OCI-LY7 (cell line): Measurements from ENCODE around the gene KIF5A. TPM values are rescaled to one million over a fixed set of nuclear protein-coding genes. Genes with fewer than 3 reads are reported as not detected.

Experiments used
- BruUV-seq: library from RNA; stranded (reverse); fragments of 400-500 nt; replicated peaks from 2 replicates; lab custom pipeline; 2021; lab: Mats Ljungman, UMichigan
- CTCF ChIA-PET: fragments of 300-600 bp; sonication (Branson Sonifier 250); formaldehyde crosslinking; loops from one replicate; lab custom pipeline; 2022; ENCODE audit warnings: antibody characterized with exemption; ENCODE audit not compliant: unreplicated experiment; lab: Charles Lee
- POLR2A ChIA-PET: fragments of 300-600 bp; sonication (Branson Sonifier 250); formaldehyde crosslinking; loops from one replicate; lab custom pipeline; 2022; ENCODE audit warnings: antibody characterized with exemption; lab: Charles Lee
- DNase-seq: peaks from one replicate; pipeline ENCODE4 v3.0.0-alpha.2; 2015; ENCODE audit warnings: low spot score
- H2AFZ ChIP-seq: fragments of 200-600 bp; sonication (generic), shearing (Covaris generic); 2 replicates; pipeline ENCODE4 v1.6.1; 2014; ENCODE audit warnings: mild to moderate bottlenecking, antibody characterized with exemption, low read length, moderate library complexity
- H3K27ac ChIP-seq: fragments of 200-600 bp; sonication (generic); 2 replicates; pipeline ENCODE4 v1.5.1; 2014; ENCODE audit warnings: mixed run types, low read depth, mild to moderate bottlenecking, moderate library complexity, low read length, inconsistent platforms; ENCODE audit not compliant: poor library complexity, severe bottlenecking
- H3K36me3 ChIP-seq: fragments of 200-600 bp; sonication (generic); 2 replicates; pipeline ENCODE4 v1.6.1; 2014; ENCODE audit warnings: mild to moderate bottlenecking, antibody characterized with exemption, low read length, moderate library complexity, mixed read lengths; ENCODE audit not compliant: insufficient read depth
- H3K4me1 ChIP-seq: fragments of 200-600 bp; sonication (generic); 2 replicates; pipeline ENCODE4 v1.5.1; 2014; ENCODE audit warnings: mild to moderate bottlenecking, low read length; ENCODE audit not compliant: insufficient read depth, poor library complexity, severe bottlenecking
- H3K4me2 ChIP-seq: fragments of 200-600 bp; sonication (generic); 2 replicates; pipeline ENCODE4 v1.6.1; 2014; ENCODE audit warnings: mild to moderate bottlenecking, low read length
- H3K4me3 ChIP-seq: fragments of 200-600 bp; sonication (generic); 2 replicates; pipeline ENCODE4 v1.5.1; 2014; ENCODE audit warnings: mild to moderate bottlenecking, low read depth, low read length; ENCODE audit not compliant: poor library complexity, severe bottlenecking
- H3K79me2 ChIP-seq: fragments of 200-600 bp; sonication (generic); 2 replicates; pipeline ENCODE4 v1.6.1; 2016; ENCODE audit warnings: low read depth, mild to moderate bottlenecking, low read length, moderate library complexity, mixed read lengths; ENCODE audit not compliant: insufficient read depth
- H3K9me2 ChIP-seq: fragments of 200-600 bp; sonication (generic); 2 replicates; pipeline ENCODE4 v1.6.1; 2016; ENCODE audit warnings: mild to moderate bottlenecking, low read length, mixed read lengths; ENCODE audit not compliant: insufficient read depth
- H3K9me3 ChIP-seq: fragments of 200-600 bp; sonication (generic); 2 replicates; pipeline ENCODE4 v1.6.1; 2014; ENCODE audit warnings: mild to moderate bottlenecking, mixed run types, low read length, mixed read lengths
- H4K20me1 ChIP-seq: fragments of 200-600 bp; sonication (generic); 2 replicates; pipeline ENCODE4 v1.6.1; 2014; ENCODE audit warnings: mild to moderate bottlenecking, antibody characterized with exemption, low read length, moderate library complexity, mixed read lengths; ENCODE audit not compliant: insufficient read depth
- CTCF ChIP-seq: fragments of 200-600 bp; sonication (generic); conservative IDR thresholded peaks from 2 replicates; pipeline ENCODE4 v1.5.1; 2014; ENCODE audit warnings: mild to moderate bottlenecking, antibody characterized with exemption, low read length, moderate library complexity, mixed read lengths
- EZH2phosphoT487 ChIP-seq: fragments of 200-600 bp; sonication (generic); IDR thresholded peaks from 2 replicates; pipeline ENCODE4 v1.6.1; 2018; ENCODE audit warnings: low read depth, borderline replicate concordance, mild to moderate bottlenecking, mixed run types, antibody characterized with exemption, low read length, moderate library complexity, mixed read lengths
- intact Hi-C: fragments of 100-400 bp; cut with micrococcal nuclease; formaldehyde crosslinking; loops from one replicate; pipeline ENCODE4 v1.10.0; 2022; ENCODE audit not compliant: unreplicated experiment
- total RNA-seq, 2 experiments: library from RNA; depleted of rRNA in 1 of 2; stranded (reverse); fragments of >200 nt in 1 of 2; shearing (Covaris generic) in 1 of 2; gene quantifications; 2 replicates each; pipeline ENCODE4 v1.2.3, GENCODE V29; 2014 to 2022

Gene KIF5A
- total RNA-seq, 2 experiments from 2014 or later = 0.09 to 1.6 TPM

- BruUV-seq = no TSS peak
- H3K4me1 ChIP-seq = no peaks in the 10 kb centered on the region
- no peaks in the 10 kb centered on the region for H3K9me2 ChIP-seq
- no peak overlapping the region for H3K27ac ChIP-seq
- H4K20me1 ChIP-seq = no peaks in the 10 kb centered on the region
- ChIA-PET POLR2A (interaction anchor here (0.5 kb wide), 1 partner anchor 17 kb away, joined by 4 read pairs; no protein-coding TSS in a partner anchor), CTCF (interaction anchor here (1.3 kb wide), 1 partner anchor 51 kb away, joined by 5 read pairs; the partner anchor contains the start of gene B4GALNT1)
- H3K4me3 ChIP-seq = no peak overlapping the region
- H3K79me2 ChIP-seq = no peaks in the 10 kb centered on the region
- H3K36me3 ChIP-seq = no peaks in the 10 kb centered on the region
- no peak for TF ChIP-seq CTCF
- no peak for TF ChIP-seq EZH2phosphoT487
- intact Hi-C loops = loop anchor here (2.0 kb wide), 1 partner anchor 32 kb away; no protein-coding TSS in a partner anchor
- no peak overlapping the region for H2AFZ ChIP-seq
- H3K4me2 ChIP-seq = no peak overlapping the region
- DNase-seq = no peak
- no peaks in the 10 kb centered on the region for H3K9me3 ChIP-seq
These were observed 32.6 kb downstream of the KIF5A start for GRCh38 chr12:57582440-57582839.

- H3K9me3 ChIP-seq = no peaks in the 10 kb centered on the region
- no peaks in the 10 kb centered on the region for H3K9me2 ChIP-seq
- H3K27ac ChIP-seq = no peak overlapping the region
- POLR2A ChIA-PET = interaction anchor here (0.5 to 0.8 kb wide), 3 partner anchors 15 to 47 kb away, joined by 3 to 8 read pairs (median 4); no protein-coding TSS in a partner anchor
- H3K4me3 ChIP-seq = no peak overlapping the region
- H3K36me3 ChIP-seq = no peaks in the 10 kb centered on the region
- intact Hi-C loops = loop anchor here (1.0 to 2.0 kb wide), 4 partner anchors 32 to 159 kb away; partner anchors contain the start of genes B4GALNT1 and OS9
- H2AFZ ChIP-seq = no peak overlapping the region
- TF ChIP-seq EZH2phosphoT487 (no peak), CTCF (peak; percentile 100)
- H4K20me1 ChIP-seq = no peaks in the 10 kb centered on the region
- H3K4me2 ChIP-seq = no peak overlapping the region
- CTCF ChIA-PET = interaction anchor here (0.6 to 2.3 kb wide), 5 partner anchors 17 to 125 kb away, joined by 3 to 6 read pairs (median 3); no protein-coding TSS in a partner anchor
- BruUV-seq = no TSS peak
- no peaks in the 10 kb centered on the region for H3K4me1 ChIP-seq
- DNase-seq = peak; percentile 94
- no peaks in the 10 kb centered on the region for H3K79me2 ChIP-seq
These were observed 33.4 kb downstream of the KIF5A start for GRCh38 chr12:57583008-57583831.
